ENCODE results near the gene UNC45A. TPM values are rescaled to one million over a fixed set of nuclear protein-coding genes. Genes with fewer than 3 reads are reported as not detected.

Gene UNC45A
- total and polyA plus RNA-seq, 2 donors (not counting 1 experiment from before 2014, with no cell fraction given): 56.3 to 79.0 TPM

DNA sequence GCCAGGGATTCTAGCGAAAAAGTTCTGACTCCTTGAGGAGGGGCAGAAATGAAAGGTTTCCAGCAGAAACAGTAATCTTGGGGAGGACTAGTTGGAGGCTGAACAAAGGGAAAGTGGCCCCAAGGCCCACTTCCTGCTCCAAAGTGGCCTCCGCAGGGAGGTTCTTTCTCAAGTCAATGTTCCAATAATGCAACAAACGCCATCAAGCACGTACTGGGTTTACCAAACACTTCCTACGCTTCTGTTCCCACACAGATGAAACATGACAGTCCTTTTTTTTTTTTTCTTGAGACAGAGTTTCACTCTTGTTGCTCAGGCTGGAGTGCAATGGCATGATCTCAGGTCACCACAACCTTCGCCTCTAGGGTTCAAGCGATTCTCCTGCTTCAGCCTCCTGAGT, 10.0 kb downstream of the UNC45A start:
- Mint-ChIP-seq H3K9me3 (ENCODE audit: insufficient read depth) (no peaks in the 10 kb centered on the region), H3K27me3 (no peaks in the 10 kb centered on the region), H3K4me1 (no peaks in the 10 kb centered on the region), H3K4me3 (no peak overlapping the region), H3K27ac (no peak overlapping the region)
- ATAC-seq (ENCODE audit: low read depth) (no peak), DNase-seq (no peak)
- intact Hi-C loops (cut with micrococcal nuclease): no loop called here
- POLR2A ChIA-PET: no interaction called here
- no peak for TF ChIP-seq EZH2 (IDR thresholded peaks at IDR 0.05; ENCODE audit: borderline replicate concordance, insufficient read depth, low read depth, low read length, poor library complexity, severe bottlenecking)
- TF ChIP-seq, protein P1, sequence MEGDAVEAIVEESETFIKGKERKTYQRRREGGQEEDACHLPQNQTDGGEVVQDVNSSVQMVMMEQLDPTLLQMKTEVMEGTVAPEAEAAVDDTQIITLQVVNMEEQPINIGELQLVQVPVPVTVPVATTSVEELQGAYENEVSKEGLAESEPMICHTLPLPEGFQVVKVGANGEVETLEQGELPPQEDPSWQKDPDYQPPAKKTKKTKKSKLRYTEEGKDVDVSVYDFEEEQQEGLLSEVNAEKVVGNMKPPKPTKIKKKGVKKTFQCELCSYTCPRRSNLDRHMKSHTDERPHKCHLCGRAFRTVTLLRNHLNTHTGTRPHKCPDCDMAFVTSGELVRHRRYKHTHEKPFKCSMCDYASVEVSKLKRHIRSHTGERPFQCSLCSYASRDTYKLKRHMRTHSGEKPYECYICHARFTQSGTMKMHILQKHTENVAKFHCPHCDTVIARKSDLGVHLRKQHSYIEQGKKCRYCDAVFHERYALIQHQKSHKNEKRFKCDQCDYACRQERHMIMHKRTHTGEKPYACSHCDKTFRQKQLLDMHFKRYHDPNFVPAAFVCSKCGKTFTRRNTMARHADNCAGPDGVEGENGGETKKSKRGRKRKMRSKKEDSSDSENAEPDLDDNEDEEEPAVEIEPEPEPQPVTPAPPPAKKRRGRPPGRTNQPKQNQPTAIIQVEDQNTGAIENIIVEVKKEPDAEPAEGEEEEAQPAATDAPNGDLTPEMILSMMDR (IDR thresholded peaks at IDR 0.05): no peak
- Histone ChIP-seq H3K27ac (ENCODE audit: low read length in 2 of 2) (no peak overlapping the region), H2AFZ (ENCODE audit: insufficient read depth, low read depth, low read length, poor library complexity, severe bottlenecking) (no peak overlapping the region), H3K27me3 (replicated peaks in 1 of 4; ENCODE audit: control extremely low read depth in 1 of 4, control insufficient read depth in 3 of 4, insufficient read depth in 4 of 4, low read length in 3 of 4) (no peaks in the 10 kb centered on the region), H3K79me2 (ENCODE audit: control insufficient read depth, insufficient read depth, low read length) (peaks cover 4% of the 10 kb centered on the region), H4K20me1 (ENCODE audit: control insufficient read depth, insufficient read depth, low read length, poor library complexity, severe bottlenecking) (peaks cover 6% of the 10 kb centered on the region), H3K9ac (ENCODE audit: low read length) (no peak overlapping the region), H3K4me1 (ENCODE audit: control insufficient read depth in 2 of 2, insufficient read depth in 2 of 2, low read length in 2 of 2) (no peaks in the 10 kb centered on the region), H3K4me3 (ENCODE audit: control extremely low read depth in 1 of 5, extremely low read depth in 1 of 5, insufficient read depth in 1 of 5, low read depth in 2 of 5, low read length in 4 of 5) (no peak overlapping the region), H3K9me3 (ENCODE audit: control extremely low read depth in 1 of 3, control insufficient read depth in 2 of 3, insufficient read depth in 1 of 3, low read length in 2 of 3) (no peaks in the 10 kb centered on the region), H3K4me2 (replicated peaks; ENCODE audit: low read depth, low read length, poor library complexity, severe bottlenecking) (no peak overlapping the region), H3K36me3 (replicated peaks in 1 of 2; ENCODE audit: control extremely low read depth in 1 of 2, control insufficient read depth in 1 of 2, extremely low read depth in 1 of 2, insufficient read depth in 2 of 2, low read length in 1 of 2) (peaks cover 0 to 80% of the 10 kb centered on the region in 2 experiments)
- WGBS (ENCODE audit: insufficient coverage): 90% methylated on average over 5 of the region's 7 CpGs
- CTCF ChIA-PET: interaction anchor here (0.7 to 2.5 kb wide), 2 partner anchors 12 to 297 kb away, joined by 4 to 15 read pairs; partner anchors contain the start of gene HDDC3

DNA sequence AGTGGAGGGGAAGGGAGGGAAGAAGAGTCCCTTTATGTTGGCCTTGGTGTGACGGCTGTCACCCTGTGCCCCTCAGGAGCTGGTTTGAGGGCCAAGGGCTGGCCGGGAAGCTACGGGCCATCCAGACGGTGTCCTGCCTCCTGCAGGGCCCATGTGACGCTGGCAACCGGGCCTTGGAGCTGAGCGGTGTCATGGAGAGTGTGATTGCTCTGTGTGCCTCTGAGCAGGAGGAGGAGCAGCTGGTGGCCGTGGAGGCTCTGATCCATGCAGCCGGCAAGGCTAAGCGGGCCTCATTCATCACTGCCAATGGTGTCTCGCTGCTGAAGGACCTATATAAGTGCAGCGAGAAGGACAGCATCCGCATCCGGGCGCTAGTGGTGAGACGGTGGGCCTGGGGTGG, 11.5 kb downstream of the UNC45A start:
- H3K27ac ChIP-seq (ENCODE audit: low read length in 2 of 2): no peak overlapping the region
- peaks cover 6% of the 10 kb centered on the region for H4K20me1 ChIP-seq (ENCODE audit: control insufficient read depth, insufficient read depth, low read length, poor library complexity, severe bottlenecking)
- intact Hi-C loops (cut with micrococcal nuclease): no loop called here
- WGBS (ENCODE audit: insufficient coverage): 96% methylated on average over 16 of the region's 16 CpGs
- no peaks in the 10 kb centered on the region for H3K4me1 ChIP-seq (ENCODE audit: control insufficient read depth in 2 of 2, insufficient read depth in 2 of 2, low read length in 2 of 2)
- ATAC-seq (ENCODE audit: low read depth) (no peak), DNase-seq (no peak)
- Mint-ChIP-seq H3K27me3 (no peaks in the 10 kb centered on the region), H3K27ac (no peak overlapping the region), H3K4me1 (no peaks in the 10 kb centered on the region), H3K9me3 (ENCODE audit: insufficient read depth) (no peaks in the 10 kb centered on the region), H3K4me3 (no peak overlapping the region)
- no peak overlapping the region for H3K9ac ChIP-seq (ENCODE audit: low read length)
- H3K4me2 ChIP-seq (replicated peaks; ENCODE audit: low read depth, low read length, poor library complexity, severe bottlenecking): no peak overlapping the region
- H3K4me3 ChIP-seq (ENCODE audit: control extremely low read depth in 1 of 5, extremely low read depth in 1 of 5, insufficient read depth in 1 of 5, low read depth in 2 of 5, low read length in 4 of 5): no peak overlapping the region
- ChIA-PET POLR2A (interaction anchor here (0.7 kb wide), 1 partner anchor 44 kb away, joined by 9 read pairs; no protein-coding TSS in a partner anchor), CTCF (interaction anchor here (0.7 to 1.5 kb wide), 4 partner anchors 10 to 87 kb away, joined by 3 to 4 read pairs (median 3); no protein-coding TSS in a partner anchor)
- no peaks in the 10 kb centered on the region for H3K9me3 ChIP-seq (ENCODE audit: control extremely low read depth in 1 of 3, control insufficient read depth in 2 of 3, insufficient read depth in 1 of 3, low read length in 2 of 3)
- TF ChIP-seq, protein P1 (IDR thresholded peaks at IDR 0.05): no peak
- no peak for TF ChIP-seq EZH2 (IDR thresholded peaks at IDR 0.05; ENCODE audit: borderline replicate concordance, insufficient read depth, low read depth, low read length, poor library complexity, severe bottlenecking)
- H2AFZ ChIP-seq (ENCODE audit: insufficient read depth, low read depth, low read length, poor library complexity, severe bottlenecking): no peak overlapping the region
- peaks cover 0 to 79% of the 10 kb centered on the region in 2 experiments for H3K36me3 ChIP-seq (replicated peaks in 1 of 2; ENCODE audit: control extremely low read depth in 1 of 2, control insufficient read depth in 1 of 2, extremely low read depth in 1 of 2, insufficient read depth in 2 of 2, low read length in 1 of 2)
- no peaks in the 10 kb centered on the region for H3K27me3 ChIP-seq (replicated peaks in 1 of 4; ENCODE audit: control extremely low read depth in 1 of 4, control insufficient read depth in 3 of 4, insufficient read depth in 4 of 4, low read length in 3 of 4)
- H3K79me2 ChIP-seq (ENCODE audit: control insufficient read depth, insufficient read depth, low read length): peaks cover 4% of the 10 kb centered on the region
